Right lobe of liver (tissue), 4 donors: ENCODE measurements around the gene LYL1.

ENCODE experiments used
- POLR2A ChIP-seq: fragments of 450-650 bp; IDR thresholded peaks from one replicate; pipeline ENCODE4 v1.6.1; 2017; ENCODE audit warnings: antibody characterized with exemption, mild to moderate bottlenecking
- TF ChIP-seq, protein P1 (sequence below), 4 donors: fragments of 200-600 bp in 3 of 4; fragments of 450-650 bp in 1 of 4; IDR thresholded peaks; one replicate each; pipeline versions ENCODE4 v1.5.1 to v1.8.0; 2016 to 2022; ENCODE audit warnings: antibody characterized with exemption in 4 of 4, mild to moderate bottlenecking in 2 of 4
- donor health status: DM: no; HTN: no; CAD: no.
- donor health status: DM: no; HTN: no; CAD: no.
- donor health status: DM: no; HTN: yes; CAD: no.

- TF ChIP-seq, protein P1, sequence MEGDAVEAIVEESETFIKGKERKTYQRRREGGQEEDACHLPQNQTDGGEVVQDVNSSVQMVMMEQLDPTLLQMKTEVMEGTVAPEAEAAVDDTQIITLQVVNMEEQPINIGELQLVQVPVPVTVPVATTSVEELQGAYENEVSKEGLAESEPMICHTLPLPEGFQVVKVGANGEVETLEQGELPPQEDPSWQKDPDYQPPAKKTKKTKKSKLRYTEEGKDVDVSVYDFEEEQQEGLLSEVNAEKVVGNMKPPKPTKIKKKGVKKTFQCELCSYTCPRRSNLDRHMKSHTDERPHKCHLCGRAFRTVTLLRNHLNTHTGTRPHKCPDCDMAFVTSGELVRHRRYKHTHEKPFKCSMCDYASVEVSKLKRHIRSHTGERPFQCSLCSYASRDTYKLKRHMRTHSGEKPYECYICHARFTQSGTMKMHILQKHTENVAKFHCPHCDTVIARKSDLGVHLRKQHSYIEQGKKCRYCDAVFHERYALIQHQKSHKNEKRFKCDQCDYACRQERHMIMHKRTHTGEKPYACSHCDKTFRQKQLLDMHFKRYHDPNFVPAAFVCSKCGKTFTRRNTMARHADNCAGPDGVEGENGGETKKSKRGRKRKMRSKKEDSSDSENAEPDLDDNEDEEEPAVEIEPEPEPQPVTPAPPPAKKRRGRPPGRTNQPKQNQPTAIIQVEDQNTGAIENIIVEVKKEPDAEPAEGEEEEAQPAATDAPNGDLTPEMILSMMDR (IDR thresholded peaks at IDR 0.05) = no peak
- no peak for TF ChIP-seq POLR2A
These were observed 13.4 kb downstream of the LYL1 start for GRCh38 chr19:13089139-13089856.
